ENCODE data around the gene RELB.

GRCh38 chr19:45074744-45075300 is 73.6 kb downstream of the RELB start:
- TF ChIP-seq CTCF (conservative IDR thresholded peaks at IDR 0.05 in 1 of 2, IDR thresholded peaks at IDR 0.05 in 1 of 2; ENCODE audit: extremely low read depth in 1 of 2, insufficient read depth in 1 of 2, low read depth in 1 of 2, low read length in 2 of 2) (no peak), EZH2 (IDR thresholded peaks at IDR 0.05; ENCODE audit: borderline replicate concordance, low read length) (no peak)

Data from mammary epithelial cell (primary cell).